Right ventricle myocardium inferior (tissue), 1 donor: ENCODE data around the gene MPPED1. TPM values are rescaled to one million over a fixed set of nuclear protein-coding genes. Genes with fewer than 3 reads are reported as not detected.

Source experiments
- ATAC-seq: fragments of 200-7000 bp; cut with Tn5 transposase; one replicate; pipeline ENCODE4 v1.9.1; 2020; ENCODE audit warnings: mild to moderate bottlenecking, moderate library complexity
- DNase-seq: peaks from one replicate; pipeline ENCODE4 v3.0.0; 2021; ENCODE audit errors: missing footprints
- intact Hi-C: fragments of 100-400 bp; cut with DNase I; formaldehyde crosslinking; loops from one replicate; pipeline ENCODE4 v1.11.0; 2022
- total RNA-seq: library from RNA; stranded (reverse); fragmentation: NEBNext Ultra II Directional; extraction: Animal tissue kit (Norgen Biotek cat#: 25700); gene quantifications from one replicate; pipeline ENCODE4 v1.2.1, GENCODE V29; 2021
- donor health status: DM: no; HTN: yes; CAD: no; lungs with severe emphysema.

The MPPED1 gene
- total RNA-seq, 1 donor from 2014 or later, result not detected

- DNase-seq (no peak), ATAC-seq (no peak)
- intact Hi-C loops, result no loop called here
Observed at GRCh38 chr22:43464809-43465208, 53.0 kb downstream of the MPPED1 start.

- intact Hi-C loops, result no loop called here
- no peak for ATAC-seq
- DNase-seq, result no peak
Observed at GRCh38 chr22:43465291-43466015, 53.6 kb downstream of the MPPED1 start.

- intact Hi-C loops, result no loop called here
- DNase-seq, result no peak
- ATAC-seq, result no peak
Observed at GRCh38 chr22:43466710-43467109, 54.9 kb downstream of the MPPED1 start.

GRCh38 chr22:43467216-43467940 is 55.6 kb downstream of the MPPED1 start:
- intact Hi-C loops, result no loop called here
- ATAC-seq, result no peak
- no peak for DNase-seq

GRCh38 chr22:43470253-43470652 is 58.4 kb downstream of the MPPED1 start:
- intact Hi-C loops, result no loop called here
- DNase-seq (no peak), ATAC-seq (no peak)

GRCh38 chr22:43470941-43471585 is 59.2 kb downstream of the MPPED1 start:
- no peak for DNase-seq
- intact Hi-C loops, result no loop called here
- ATAC-seq, result no peak

GRCh38 chr22:43471606-43472135 is 59.9 kb downstream of the MPPED1 start:
- intact Hi-C loops, result no loop called here
- ATAC-seq (no peak), DNase-seq (no peak)

GRCh38 chr22:43473031-43473430 is 61.2 kb downstream of the MPPED1 start:
- DNase-seq, result no peak
- intact Hi-C loops, result no loop called here
- no peak for ATAC-seq

- ATAC-seq, result no peak
- no peak for DNase-seq
- intact Hi-C loops, result no loop called here
Observed at GRCh38 chr22:43473441-43473840, 61.6 kb downstream of the MPPED1 start.

- ATAC-seq, result no peak
- intact Hi-C loops, result no loop called here
- no peak for DNase-seq
Observed at GRCh38 chr22:43474161-43475101, 62.6 kb downstream of the MPPED1 start.

GRCh38 chr22:43475549-43476076 is 63.8 kb downstream of the MPPED1 start:
- intact Hi-C loops, result no loop called here
- ATAC-seq (no peak), DNase-seq (no peak)

- intact Hi-C loops, result no loop called here
- no peak for DNase-seq
- ATAC-seq, result no peak
Observed at GRCh38 chr22:43476341-43476740, 64.5 kb downstream of the MPPED1 start.

- intact Hi-C loops, result no loop called here
- no peak for ATAC-seq
- DNase-seq, result no peak
Observed at GRCh38 chr22:43476751-43477725, 65.2 kb downstream of the MPPED1 start.

GRCh38 chr22:43477966-43478365 is 66.2 kb downstream of the MPPED1 start:
- ATAC-seq, result no peak
- intact Hi-C loops, result no loop called here

GRCh38 chr22:43478621-43479300 is 66.9 kb downstream of the MPPED1 start:
- no peak for DNase-seq
- intact Hi-C loops, result no loop called here
- no peak for ATAC-seq

More at GRCh38 chr22:43477966-43478365, 66.2 kb downstream of the MPPED1 start:
- DNase-seq, result no peak

- ATAC-seq (no peak), DNase-seq (no peak)
- intact Hi-C loops, result no loop called here
Observed at GRCh38 chr22:43479301-43479950, 67.6 kb downstream of the MPPED1 start.
